ENCODE data around the gene MYO5B. TPM values are rescaled to one million over a fixed set of nuclear protein-coding genes. Genes with fewer than 3 reads are reported as not detected.
A peak's percentile ranks its signal among the peaks of the same experiment; 100 is the strongest.

The MYO5B gene
- total and polyA plus RNA-seq, 8 donors, result 9.0 to 25.5 (median 12.1) TPM

DNA sequence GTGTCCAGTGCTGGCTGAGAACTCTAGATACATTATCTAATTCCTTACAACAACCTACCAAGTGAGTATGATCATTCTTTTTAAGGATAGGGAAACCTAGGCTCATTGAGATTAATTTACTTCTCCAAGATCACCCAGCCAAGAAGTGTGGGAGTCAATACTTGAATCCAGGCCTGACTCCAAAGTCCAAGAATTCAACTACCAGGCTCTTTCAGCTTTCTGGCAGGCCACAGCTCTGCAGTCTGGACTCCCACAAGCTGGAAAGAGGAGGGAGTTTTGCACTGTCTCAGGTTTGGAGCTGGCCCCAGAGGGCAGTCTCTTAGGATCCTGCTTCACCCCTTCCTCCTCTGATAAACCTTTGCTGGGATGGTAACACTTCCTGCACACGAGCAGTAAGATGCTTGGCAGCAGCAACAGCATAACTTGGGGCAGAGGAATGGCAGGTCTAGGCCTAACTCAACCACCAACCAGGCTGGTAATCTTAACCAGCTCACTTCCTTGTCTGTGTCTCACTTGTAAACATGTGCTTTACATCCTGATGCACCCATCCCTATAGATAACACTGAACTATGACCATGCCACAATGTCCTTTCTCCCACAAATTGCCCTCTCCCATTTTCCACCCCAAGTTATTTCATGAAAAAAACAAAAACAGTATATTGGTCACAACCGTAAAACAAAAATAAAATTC, 270.5 kb downstream of the MYO5B start:
- intact Hi-C loops (cut with DNase I), result no loop called here
- H3K4me1 ChIP-seq, result no peaks in the 10 kb centered on the region
- no peak overlapping the region for H3K27ac ChIP-seq
- DNase-seq (no peak), ATAC-seq (peak; percentile 37)
- no peak overlapping the region for H3K4me3 ChIP-seq
- H3K9me3 ChIP-seq, result no peaks in the 10 kb centered on the region
- peaks cover 0 to 8% of the 10 kb centered on the region in 2 donors for H3K27me3 ChIP-seq
- TF ChIP-seq, protein P1, sequence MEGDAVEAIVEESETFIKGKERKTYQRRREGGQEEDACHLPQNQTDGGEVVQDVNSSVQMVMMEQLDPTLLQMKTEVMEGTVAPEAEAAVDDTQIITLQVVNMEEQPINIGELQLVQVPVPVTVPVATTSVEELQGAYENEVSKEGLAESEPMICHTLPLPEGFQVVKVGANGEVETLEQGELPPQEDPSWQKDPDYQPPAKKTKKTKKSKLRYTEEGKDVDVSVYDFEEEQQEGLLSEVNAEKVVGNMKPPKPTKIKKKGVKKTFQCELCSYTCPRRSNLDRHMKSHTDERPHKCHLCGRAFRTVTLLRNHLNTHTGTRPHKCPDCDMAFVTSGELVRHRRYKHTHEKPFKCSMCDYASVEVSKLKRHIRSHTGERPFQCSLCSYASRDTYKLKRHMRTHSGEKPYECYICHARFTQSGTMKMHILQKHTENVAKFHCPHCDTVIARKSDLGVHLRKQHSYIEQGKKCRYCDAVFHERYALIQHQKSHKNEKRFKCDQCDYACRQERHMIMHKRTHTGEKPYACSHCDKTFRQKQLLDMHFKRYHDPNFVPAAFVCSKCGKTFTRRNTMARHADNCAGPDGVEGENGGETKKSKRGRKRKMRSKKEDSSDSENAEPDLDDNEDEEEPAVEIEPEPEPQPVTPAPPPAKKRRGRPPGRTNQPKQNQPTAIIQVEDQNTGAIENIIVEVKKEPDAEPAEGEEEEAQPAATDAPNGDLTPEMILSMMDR (IDR thresholded peaks at IDR 0.05), result no peak
- H3K36me3 ChIP-seq, result no peaks in the 10 kb centered on the region

DNA sequence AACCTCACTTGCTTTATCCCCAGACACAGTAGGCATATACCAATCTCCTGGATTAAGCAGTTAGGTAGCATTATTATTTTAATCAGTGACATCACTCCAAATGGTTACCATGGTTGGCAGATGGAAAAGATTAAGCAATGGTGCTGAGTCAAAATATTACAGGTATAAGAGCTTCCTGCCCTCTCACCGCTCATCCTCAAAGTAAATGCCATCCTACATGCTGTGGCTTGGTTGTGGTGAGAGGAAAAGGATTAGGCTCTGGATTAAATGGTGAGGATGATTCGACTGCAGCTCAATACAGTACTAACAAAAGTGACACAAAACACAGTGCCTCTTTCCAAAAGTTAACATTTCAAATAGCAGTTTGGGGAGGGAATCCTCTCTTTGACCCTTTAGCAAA, 272.7 kb downstream of the MYO5B start:
- peaks cover 0 to 8% of the 10 kb centered on the region in 2 donors for H3K27me3 ChIP-seq
- H3K4me1 ChIP-seq, result no peaks in the 10 kb centered on the region
- intact Hi-C loops (cut with DNase I), result no loop called here
- ATAC-seq (no peak), DNase-seq (no peak)
- TF ChIP-seq, protein P1 (IDR thresholded peaks at IDR 0.05), result no peak
- H3K27ac ChIP-seq, result no peak overlapping the region
- no peak overlapping the region for H3K4me3 ChIP-seq
- H3K9me3 ChIP-seq, result no peaks in the 10 kb centered on the region
- H3K36me3 ChIP-seq, result no peaks in the 10 kb centered on the region

DNA sequence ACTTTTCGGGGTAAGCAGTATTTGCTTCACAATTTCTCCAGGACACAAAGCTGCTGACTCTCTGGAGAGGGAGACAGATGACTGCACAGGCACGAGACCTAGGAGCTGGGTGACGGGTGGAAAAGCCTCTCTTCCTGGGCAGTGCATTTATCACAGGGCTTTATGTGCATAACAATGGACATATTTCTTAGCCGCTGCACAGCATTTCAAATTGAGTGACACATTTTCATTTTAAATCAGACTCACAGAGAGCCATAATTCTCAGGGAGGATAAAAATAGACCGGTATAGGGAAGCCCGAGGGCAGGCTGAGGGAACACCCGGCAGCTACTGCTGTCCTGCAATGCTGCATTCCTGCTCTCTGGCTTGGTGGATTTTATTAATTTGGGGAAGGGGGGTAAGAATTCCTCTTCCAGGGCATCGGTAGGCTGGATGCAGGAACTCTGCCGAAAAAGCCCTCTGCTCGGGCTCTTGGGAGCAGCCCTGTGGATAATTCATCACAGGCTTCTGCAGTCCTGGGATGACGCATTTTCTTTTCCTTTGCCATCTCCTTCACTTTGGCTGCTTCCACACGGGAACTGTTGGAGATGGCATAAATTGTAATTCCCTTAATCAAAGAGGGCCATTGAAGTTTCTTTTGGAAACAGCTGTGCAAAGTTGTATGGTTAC, 273.5 kb downstream of the MYO5B start:
- Histone ChIP-seq H3K9me3 (no peaks in the 10 kb centered on the region), H3K4me1 (no peaks in the 10 kb centered on the region), H3K4me3 (no peak overlapping the region), H3K36me3 (no peaks in the 10 kb centered on the region), H3K27me3 (peaks cover 0 to 8% of the 10 kb centered on the region in 2 donors), H3K27ac (no peak overlapping the region)
- TF ChIP-seq, protein P1 (IDR thresholded peaks at IDR 0.05), result no peak
- no peak for DNase-seq
- intact Hi-C loops (cut with DNase I), result no loop called here
- ATAC-seq, result no peak

DNA sequence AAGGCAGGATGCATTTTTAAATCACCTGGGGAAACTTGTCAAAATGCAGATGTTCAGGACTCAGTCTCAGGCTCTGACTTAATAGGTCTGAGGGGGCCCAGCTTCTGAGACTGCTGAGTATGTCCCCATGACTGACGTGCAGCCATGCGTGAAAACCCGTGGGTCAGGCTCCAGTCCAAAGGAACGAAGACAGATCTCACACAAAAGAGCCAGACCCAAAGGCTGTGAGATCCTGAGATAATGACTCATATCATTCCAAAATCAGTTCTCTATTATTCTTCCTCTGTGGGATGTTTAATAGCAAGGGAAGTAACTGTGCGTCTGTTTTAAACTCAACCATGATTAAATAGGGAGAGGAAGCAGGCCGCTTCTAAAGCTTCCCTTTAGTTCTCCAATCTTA, 274.2 kb downstream of the MYO5B start:
- TF ChIP-seq, protein P1 (IDR thresholded peaks at IDR 0.05), result no peak
- Histone ChIP-seq H3K27ac (no peak overlapping the region), H3K27me3 (peaks cover 0 to 8% of the 10 kb centered on the region in 2 donors), H3K9me3 (no peaks in the 10 kb centered on the region), H3K4me1 (no peaks in the 10 kb centered on the region), H3K36me3 (no peaks in the 10 kb centered on the region), H3K4me3 (no peak overlapping the region)
- ATAC-seq (no peak), DNase-seq (no peak)
- intact Hi-C loops (cut with DNase I), result no loop called here

DNA sequence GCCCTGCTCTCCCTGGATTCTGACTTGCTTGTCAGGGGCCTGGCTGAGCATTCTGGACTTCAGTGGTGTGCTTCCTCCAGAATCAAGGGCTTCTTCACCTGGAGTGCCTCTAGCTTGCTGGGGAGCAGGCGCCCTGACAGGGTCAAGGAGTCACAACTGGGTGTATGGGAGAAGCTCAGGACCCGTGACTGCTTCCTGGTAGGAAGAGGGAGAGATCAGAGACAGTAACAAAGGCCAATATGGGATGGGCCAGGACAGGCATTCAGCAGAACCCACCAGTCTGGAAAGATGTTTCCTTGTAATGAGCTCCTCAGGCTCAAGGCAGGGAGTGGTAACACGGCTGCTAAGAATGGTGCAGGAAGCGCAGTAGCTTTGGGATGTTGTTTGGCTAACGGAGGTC, 277.2 kb downstream of the MYO5B start:
- Histone ChIP-seq H3K4me3 (no peak overlapping the region), H3K4me1 (no peaks in the 10 kb centered on the region), H3K36me3 (no peaks in the 10 kb centered on the region), H3K27me3 (peaks cover 0 to 8% of the 10 kb centered on the region in 2 donors), H3K9me3 (no peaks in the 10 kb centered on the region), H3K27ac (no peak overlapping the region)
- TF ChIP-seq, protein P1 (IDR thresholded peaks at IDR 0.05), result no peak
- DNase-seq, result no peak
- ATAC-seq, result no peak
- intact Hi-C loops (cut with DNase I), result no loop called here
